Smooth muscle cell (in vitro differentiated cells): Measurements from ENCODE around the gene FUT1. TPM values are rescaled to one million over a fixed set of nuclear protein-coding genes. Genes with fewer than 3 reads are reported as not detected.

Experiments used
- polyA plus RNA-seq: library from polyadenylated mRNA; unstranded; fragments of >200 nt; fragmentation: Nextera tagmentation; extraction: Ambion mirVana; gene quantifications from 2 replicates; pipeline ENCODE4 v1.2.1, GENCODE V29; 2016
- small RNA-seq: library from RNA; depleted of rRNA; stranded (forward); fragments of <200 nt; gene quantifications from one replicate; pipeline ENCODE3, GENCODE V24; 2014
- total RNA-seq: library from RNA; depleted of rRNA; stranded (reverse); fragments of >200 nt; gene quantifications from 2 replicates; pipeline ENCODE4 v1.2.3, GENCODE V29; 2014

The FUT1 gene
- total and polyA plus RNA-seq, 2 experiments from 2014 or later = 0.51 to 0.58 TPM

Small RNA genes lying within 50 kb of the gene (small RNA-seq; reads per million reads assigned to genes)
- not detected for gene RNU6-317P

Other genes with a start within 250 kb of the FUT1 start
- gene LMTK3, start 240.8 kb downstream of the FUT1 start, total RNA-seq = 1.1 and 3.1 TPM in 2 replicates
- gene LMTK3, start 240.8 kb downstream of the FUT1 start, polyA plus RNA-seq = 0.66 and 1.8 TPM in 2 replicates
- gene SULT2B1, start 200.5 kb downstream of the FUT1 start, total RNA-seq = 1.7 TPM in 1 of 2 replicates, not detected in the other
- 0.13 and 2.3 TPM in 2 replicates for gene SULT2B1, start 200.5 kb downstream of the FUT1 start, polyA plus RNA-seq
- not detected in 2 replicates for gene SPACA4, start 145.9 kb downstream of the FUT1 start, total RNA-seq
- gene SPACA4, start 145.9 kb downstream of the FUT1 start, polyA plus RNA-seq = 0.43 TPM in 1 of 2 replicates, not detected in the other
- 0.49 and 0.72 TPM in 2 replicates for gene FAM83E, start 137.6 kb downstream of the FUT1 start, total RNA-seq
- gene FAM83E, start 137.6 kb downstream of the FUT1 start, polyA plus RNA-seq = 0.49 and 2.0 TPM in 2 replicates
- gene RPL18, start 133.5 kb downstream of the FUT1 start, total RNA-seq = 1,279 and 1,519 TPM in 2 replicates
- 666 and 762 TPM in 2 replicates for gene RPL18, start 133.5 kb downstream of the FUT1 start, polyA plus RNA-seq
- gene SPHK2, start 133.1 kb downstream of the FUT1 start, total RNA-seq = 4.0 and 8.2 TPM in 2 replicates
- gene SPHK2, start 133.1 kb downstream of the FUT1 start, polyA plus RNA-seq = 9.3 and 13.8 TPM in 2 replicates
- 3.5 and 4.5 TPM in 2 replicates for gene DBP, start 115.3 kb downstream of the FUT1 start, total RNA-seq
- gene DBP, start 115.3 kb downstream of the FUT1 start, polyA plus RNA-seq = 6.9 and 11.3 TPM in 2 replicates
- gene CA11, start 106.5 kb downstream of the FUT1 start, total RNA-seq = 0.09 and 1.7 TPM in 2 replicates
- gene CA11, start 106.5 kb downstream of the FUT1 start, polyA plus RNA-seq = 6.9 and 9.5 TPM in 2 replicates
- gene NTN5, start 79.6 kb downstream of the FUT1 start, total RNA-seq = not detected in 2 replicates
- gene NTN5, start 79.6 kb downstream of the FUT1 start, polyA plus RNA-seq = 0.22 TPM in 1 of 2 replicates, not detected in the other
- 0.27 and 1.1 TPM in 2 replicates for gene FUT2, start 56.7 kb downstream of the FUT1 start, total RNA-seq
- gene FUT2, start 56.7 kb downstream of the FUT1 start, polyA plus RNA-seq = 0.18 and 0.54 TPM in 2 replicates
- gene MAMSTR, start 32.9 kb downstream of the FUT1 start, total RNA-seq = 0.22 and 0.58 TPM in 2 replicates
- 3.2 and 3.9 TPM in 2 replicates for gene MAMSTR, start 32.9 kb downstream of the FUT1 start, polyA plus RNA-seq
- gene RASIP1, start 12.0 kb downstream of the FUT1 start, total RNA-seq = 0.27 and 0.81 TPM in 2 replicates
- 2.7 and 3.5 TPM in 2 replicates for gene RASIP1, start 12.0 kb downstream of the FUT1 start, polyA plus RNA-seq
- gene IZUMO1, start 5.7 kb downstream of the FUT1 start, total RNA-seq = 0.45 TPM in 1 of 2 replicates, not detected in the other
- gene IZUMO1, start 5.7 kb downstream of the FUT1 start, polyA plus RNA-seq = not detected in 2 replicates
- not detected in 2 replicates for gene FGF21, start 2.9 kb upstream of the FUT1 start, total RNA-seq
- not detected in 2 replicates for gene FGF21, start 2.9 kb upstream of the FUT1 start, polyA plus RNA-seq
- gene BCAT2, start 58.4 kb upstream of the FUT1 start, total RNA-seq = 11.8 and 24.9 TPM in 2 replicates
- gene BCAT2, start 58.4 kb upstream of the FUT1 start, polyA plus RNA-seq = 30.9 and 45.4 TPM in 2 replicates
- gene HSD17B14, start 83.8 kb upstream of the FUT1 start, total RNA-seq = 14.8 and 19.3 TPM in 2 replicates
- 16.4 and 16.9 TPM in 2 replicates for gene HSD17B14, start 83.8 kb upstream of the FUT1 start, polyA plus RNA-seq
- 2.6 and 4.4 TPM in 2 replicates for gene PLEKHA4, start 116.0 kb upstream of the FUT1 start, total RNA-seq
- gene PLEKHA4, start 116.0 kb upstream of the FUT1 start, polyA plus RNA-seq = 32.6 and 39.2 TPM in 2 replicates
- 88.5 and 99.3 TPM in 2 replicates for gene PPP1R15A, start 119.8 kb upstream of the FUT1 start, total RNA-seq
- gene PPP1R15A, start 119.8 kb upstream of the FUT1 start, polyA plus RNA-seq = 339 and 357 TPM in 2 replicates
- 0.18 TPM in 1 of 2 replicates, not detected in the other for gene TULP2, start 146.1 kb upstream of the FUT1 start, total RNA-seq
- 1.2 and 1.8 TPM in 2 replicates for gene TULP2, start 146.1 kb upstream of the FUT1 start, polyA plus RNA-seq
- gene NUCB1, start 147.7 kb upstream of the FUT1 start, total RNA-seq = 146 and 221 TPM in 2 replicates
- gene NUCB1, start 147.7 kb upstream of the FUT1 start, polyA plus RNA-seq = 292 and 329 TPM in 2 replicates
- 0.27 TPM in 1 of 2 replicates, not detected in the other for gene DHDH, start 181.1 kb upstream of the FUT1 start, total RNA-seq
- gene DHDH, start 181.1 kb upstream of the FUT1 start, polyA plus RNA-seq = 0.87 and 1.0 TPM in 2 replicates
- 42.8 and 124 TPM in 2 replicates for gene BAX, start 202.2 kb upstream of the FUT1 start, total RNA-seq
- 153 and 185 TPM in 2 replicates for gene BAX, start 202.2 kb upstream of the FUT1 start, polyA plus RNA-seq
- 5,371 and 5,904 TPM in 2 replicates for gene FTL, start 212.7 kb upstream of the FUT1 start, total RNA-seq
- 11,768 and 12,053 TPM in 2 replicates for gene FTL, start 212.7 kb upstream of the FUT1 start, polyA plus RNA-seq
- gene GYS1, start 240.7 kb upstream of the FUT1 start, total RNA-seq = 40.8 and 58.1 TPM in 2 replicates
- 75.2 and 82.6 TPM in 2 replicates for gene GYS1, start 240.7 kb upstream of the FUT1 start, polyA plus RNA-seq
- 74.3 and 89.4 TPM in 2 replicates for gene RUVBL2, start 241.2 kb upstream of the FUT1 start, total RNA-seq
- 117 and 123 TPM in 2 replicates for gene RUVBL2, start 241.2 kb upstream of the FUT1 start, polyA plus RNA-seq